Measurements from ENCODE around the gene JTB. TPM values are rescaled to one million over a fixed set of nuclear protein-coding genes. Genes with fewer than 3 reads are reported as not detected.
"Not testable (repeated sequence)": the region's sequence is repeated elsewhere in the genome, so short reads cannot be mapped to it uniquely, and the experiment has no call there.

JTB gene
- polyA plus RNA-seq, 1 donor from 2014 or later, result 257 TPM

DNA sequence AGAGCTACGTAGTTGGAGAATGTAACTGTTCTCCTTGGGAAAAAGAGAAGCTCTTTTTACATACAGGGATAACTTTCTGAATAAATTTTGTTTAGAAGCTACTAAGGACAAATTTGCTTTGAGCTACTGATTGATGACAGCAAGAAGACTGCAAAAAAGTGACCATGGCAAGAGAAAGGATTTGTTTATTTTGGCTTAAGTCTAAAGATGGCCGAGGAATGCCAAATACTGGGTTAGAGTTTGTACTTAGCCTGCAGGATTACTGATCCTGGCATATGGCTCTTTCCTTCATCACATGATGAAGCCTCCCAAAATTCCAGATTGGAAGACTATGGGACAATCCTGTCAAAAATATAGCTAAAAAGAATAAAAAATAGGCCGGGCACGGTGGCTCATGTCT is 41.8 kb upstream of the JTB start:
- no peaks in the 10 kb centered on the region for H3K9me3 ChIP-seq (ENCODE audit: low read length)
- TF ChIP-seq EP300 (conservative IDR thresholded peaks at IDR 0.05; ENCODE audit: poor library complexity, severe bottlenecking), result no peak
- no peak for TF ChIP-seq MXI1 (conservative IDR thresholded peaks at IDR 0.05; ENCODE audit: poor library complexity, severe bottlenecking)
- no peak for TF ChIP-seq TAF1 (IDR thresholded peaks at IDR 0.05; ENCODE audit: low read depth)
- no peak for TF ChIP-seq SMC3 (conservative IDR thresholded peaks at IDR 0.05; ENCODE audit: poor library complexity)
- no peak for TF ChIP-seq CTCF (IDR thresholded peaks at IDR 0.05; ENCODE audit: poor library complexity, severe bottlenecking)
- TF ChIP-seq, protein P1, sequence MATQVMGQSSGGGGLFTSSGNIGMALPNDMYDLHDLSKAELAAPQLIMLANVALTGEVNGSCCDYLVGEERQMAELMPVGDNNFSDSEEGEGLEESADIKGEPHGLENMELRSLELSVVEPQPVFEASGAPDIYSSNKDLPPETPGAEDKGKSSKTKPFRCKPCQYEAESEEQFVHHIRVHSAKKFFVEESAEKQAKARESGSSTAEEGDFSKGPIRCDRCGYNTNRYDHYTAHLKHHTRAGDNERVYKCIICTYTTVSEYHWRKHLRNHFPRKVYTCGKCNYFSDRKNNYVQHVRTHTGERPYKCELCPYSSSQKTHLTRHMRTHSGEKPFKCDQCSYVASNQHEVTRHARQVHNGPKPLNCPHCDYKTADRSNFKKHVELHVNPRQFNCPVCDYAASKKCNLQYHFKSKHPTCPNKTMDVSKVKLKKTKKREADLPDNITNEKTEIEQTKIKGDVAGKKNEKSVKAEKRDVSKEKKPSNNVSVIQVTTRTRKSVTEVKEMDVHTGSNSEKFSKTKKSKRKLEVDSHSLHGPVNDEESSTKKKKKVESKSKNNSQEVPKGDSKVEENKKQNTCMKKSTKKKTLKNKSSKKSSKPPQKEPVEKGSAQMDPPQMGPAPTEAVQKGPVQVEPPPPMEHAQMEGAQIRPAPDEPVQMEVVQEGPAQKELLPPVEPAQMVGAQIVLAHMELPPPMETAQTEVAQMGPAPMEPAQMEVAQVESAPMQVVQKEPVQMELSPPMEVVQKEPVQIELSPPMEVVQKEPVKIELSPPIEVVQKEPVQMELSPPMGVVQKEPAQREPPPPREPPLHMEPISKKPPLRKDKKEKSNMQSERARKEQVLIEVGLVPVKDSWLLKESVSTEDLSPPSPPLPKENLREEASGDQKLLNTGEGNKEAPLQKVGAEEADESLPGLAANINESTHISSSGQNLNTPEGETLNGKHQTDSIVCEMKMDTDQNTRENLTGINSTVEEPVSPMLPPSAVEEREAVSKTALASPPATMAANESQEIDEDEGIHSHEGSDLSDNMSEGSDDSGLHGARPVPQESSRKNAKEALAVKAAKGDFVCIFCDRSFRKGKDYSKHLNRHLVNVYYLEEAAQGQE (IDR thresholded peaks at IDR 0.05; ENCODE audit: borderline replicate concordance), result no peak
- no peak for TF ChIP-seq POLR2AphosphoS5 (IDR thresholded peaks at IDR 0.05)
- TF ChIP-seq RAD21 (conservative IDR thresholded peaks at IDR 0.05), result no peak
- TF ChIP-seq EZH2 (IDR thresholded peaks at IDR 0.05; ENCODE audit: borderline replicate concordance, insufficient read depth, low read length, poor library complexity, severe bottlenecking), result no peak
- H3K4me2 ChIP-seq (ENCODE audit: low read length), result no peak overlapping the region
- no peaks in the 10 kb centered on the region for H4K20me1 ChIP-seq (ENCODE audit: insufficient read depth)
- H3K27ac ChIP-seq (ENCODE audit: low read length), result no peak overlapping the region
- no peaks in the 10 kb centered on the region for H3K27me3 ChIP-seq (ENCODE audit: insufficient read depth, low read depth, low read length)
- no peak overlapping the region for H2AFZ ChIP-seq (ENCODE audit: low read depth, low read length)
- H3K9me2 ChIP-seq (ENCODE audit: insufficient read depth, low read length), result no peaks in the 10 kb centered on the region
- no peak overlapping the region for H3K4me3 ChIP-seq (ENCODE audit: low read length)
- no peaks in the 10 kb centered on the region for H3F3A ChIP-seq (ENCODE audit: insufficient read depth, low read length, poor library complexity, severe bottlenecking)
- H3K79me2 ChIP-seq (replicated peaks; ENCODE audit: insufficient read depth, low read length), result no peaks in the 10 kb centered on the region
- no peaks in the 10 kb centered on the region for H3K36me3 ChIP-seq (ENCODE audit: insufficient read depth, low read length)
- no peak overlapping the region for H3K9ac ChIP-seq (ENCODE audit: low read length)

- Histone ChIP-seq H4K20me1 (ENCODE audit: insufficient read depth) (no peaks in the 10 kb centered on the region), H3K9me3 (ENCODE audit: low read length) (no peaks in the 10 kb centered on the region), H3K4me3 (ENCODE audit: low read length) (no peak overlapping the region), H3F3A (ENCODE audit: insufficient read depth, low read length, poor library complexity, severe bottlenecking) (no peaks in the 10 kb centered on the region), H3K79me2 (replicated peaks; ENCODE audit: insufficient read depth, low read length) (no peaks in the 10 kb centered on the region), H3K36me3 (ENCODE audit: insufficient read depth, low read length) (no peaks in the 10 kb centered on the region), H3K9me2 (ENCODE audit: insufficient read depth, low read length) (no peaks in the 10 kb centered on the region), H3K9ac (ENCODE audit: low read length) (no peak overlapping the region), H3K27ac (ENCODE audit: low read length) (no peak overlapping the region), H3K27me3 (ENCODE audit: insufficient read depth, low read depth, low read length) (no peaks in the 10 kb centered on the region), H3K4me2 (ENCODE audit: low read length) (no peak overlapping the region), H2AFZ (ENCODE audit: low read depth, low read length) (no peak overlapping the region)
- no peak for TF ChIP-seq EP300 (conservative IDR thresholded peaks at IDR 0.05; ENCODE audit: poor library complexity, severe bottlenecking)
- TF ChIP-seq TAF1 (IDR thresholded peaks at IDR 0.05; ENCODE audit: low read depth), result no peak
- no peak for TF ChIP-seq SMC3 (conservative IDR thresholded peaks at IDR 0.05; ENCODE audit: poor library complexity)
- TF ChIP-seq, protein P1 (IDR thresholded peaks at IDR 0.05; ENCODE audit: borderline replicate concordance), result no peak
- no peak for TF ChIP-seq MXI1 (conservative IDR thresholded peaks at IDR 0.05; ENCODE audit: poor library complexity, severe bottlenecking)
- no peak for TF ChIP-seq POLR2AphosphoS5 (IDR thresholded peaks at IDR 0.05)
- TF ChIP-seq CTCF (IDR thresholded peaks at IDR 0.05; ENCODE audit: poor library complexity, severe bottlenecking), result no peak
- no peak for TF ChIP-seq EZH2 (IDR thresholded peaks at IDR 0.05; ENCODE audit: borderline replicate concordance, insufficient read depth, low read length, poor library complexity, severe bottlenecking)
- no peak for TF ChIP-seq RAD21 (conservative IDR thresholded peaks at IDR 0.05)
These were observed 36.9 kb upstream of the JTB start for GRCh38 chr1:154014154-154014907.

DNA sequence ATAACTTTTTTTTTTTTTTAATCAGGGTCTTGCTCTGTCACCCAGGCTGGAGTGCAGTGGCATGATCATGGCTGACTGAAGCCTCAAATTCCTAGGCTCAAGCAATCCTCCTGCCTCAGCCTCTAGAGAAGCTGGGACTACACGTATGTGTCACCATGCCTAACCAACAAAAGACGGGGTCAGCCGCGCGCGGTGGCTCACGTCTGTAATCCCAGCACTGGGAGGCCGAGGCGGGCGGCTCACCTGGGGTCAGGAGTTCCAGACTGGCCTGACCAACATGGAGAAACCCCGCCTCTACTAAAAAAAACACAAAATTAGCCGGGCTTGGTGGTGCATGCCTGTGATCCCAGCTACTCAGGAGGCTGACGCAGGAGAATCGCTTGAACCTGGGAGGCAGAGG is 35.1 kb upstream of the JTB start:
- not testable (repeated sequence) for H3K36me3 ChIP-seq (ENCODE audit: insufficient read depth, low read length); H3K9ac ChIP-seq (ENCODE audit: low read length); H3K79me2 ChIP-seq (replicated peaks; ENCODE audit: insufficient read depth, low read length); H3K4me2 ChIP-seq (ENCODE audit: low read length); H2AFZ ChIP-seq (ENCODE audit: low read depth, low read length); H3K4me3 ChIP-seq (ENCODE audit: low read length); H4K20me1 ChIP-seq (ENCODE audit: insufficient read depth); H3K9me3 ChIP-seq (ENCODE audit: low read length); H3K27ac ChIP-seq (ENCODE audit: low read length); H3F3A ChIP-seq (ENCODE audit: insufficient read depth, low read length, poor library complexity, severe bottlenecking); H3K27me3 ChIP-seq (ENCODE audit: insufficient read depth, low read depth, low read length); H3K9me2 ChIP-seq (ENCODE audit: insufficient read depth, low read length)

All from neural cell (in vitro differentiated cells).